Suprapubic skin (tissue), 3 donors: ENCODE measurements around the gene LDAH.

Experiments
- CTCF ChIP-seq, 2 donors: fragments of 200-600 bp in 1 of 2; fragments of 450-650 bp in 1 of 2; sonication (generic) in 1 of 2; IDR thresholded peaks; one replicate each; pipeline ENCODE4 v1.5.1; 2016 to 2019; ENCODE audit warnings: antibody characterized with exemption in 2 of 2, mild to moderate bottlenecking in 1 of 2, moderate library complexity in 1 of 2
- POLR2A ChIP-seq, 2 donors: fragments of 450-650 bp; IDR thresholded peaks; one replicate each; pipeline ENCODE4 v1.6.1; 2017; ENCODE audit warnings: antibody characterized with exemption in 2 of 2, mild to moderate bottlenecking in 2 of 2, moderate library complexity in 2 of 2

- TF ChIP-seq CTCF (IDR thresholded peaks at IDR 0.05) = no peak
- no peak for TF ChIP-seq POLR2A (IDR thresholded peaks at IDR 0.05)
Measured at GRCh38 chr2:20707601-20708000, 115.3 kb downstream of the LDAH start.
